VCaP (cell line): ENCODE data around the gene MED17.
"Not testable (repeated sequence)": the region's sequence is repeated elsewhere in the genome, so short reads cannot be mapped to it uniquely, and the experiment has no call there.

Experiments used
- H3K27ac ChIP-seq: fragments of 450-650 bp; 2 replicates; pipeline ENCODE4 v1.5.1; 2017
- TF ChIP-seq, protein P1 (sequence below): fragments of 450-650 bp; conservative IDR thresholded peaks from 2 replicates; pipeline ENCODE4 v1.5.1; 2017; ENCODE audit warnings: mild to moderate bottlenecking, moderate library complexity

The MED17 gene

DNA sequence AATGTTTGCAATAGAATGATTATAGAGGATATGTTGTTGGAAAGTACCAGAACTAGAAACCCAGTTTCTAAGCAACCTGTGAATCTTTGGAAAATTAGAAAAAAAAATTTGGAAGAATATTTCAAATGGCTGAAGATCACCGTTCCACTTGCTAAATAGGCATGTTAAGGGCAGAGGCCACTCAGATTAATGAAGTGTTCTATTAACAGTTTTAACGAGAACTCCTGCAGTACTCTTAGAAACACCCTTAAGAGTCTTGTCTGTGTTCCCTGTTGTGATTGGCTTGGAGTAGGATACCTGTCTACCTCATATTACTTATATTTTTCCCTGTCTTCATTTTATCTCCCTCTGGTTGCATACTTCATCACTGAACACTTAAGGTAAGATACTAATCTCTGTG is 38.0 kb upstream of the MED17 start:
- H3K27ac ChIP-seq, result peak overlapping the region; percentile 99
- TF ChIP-seq, protein P1, sequence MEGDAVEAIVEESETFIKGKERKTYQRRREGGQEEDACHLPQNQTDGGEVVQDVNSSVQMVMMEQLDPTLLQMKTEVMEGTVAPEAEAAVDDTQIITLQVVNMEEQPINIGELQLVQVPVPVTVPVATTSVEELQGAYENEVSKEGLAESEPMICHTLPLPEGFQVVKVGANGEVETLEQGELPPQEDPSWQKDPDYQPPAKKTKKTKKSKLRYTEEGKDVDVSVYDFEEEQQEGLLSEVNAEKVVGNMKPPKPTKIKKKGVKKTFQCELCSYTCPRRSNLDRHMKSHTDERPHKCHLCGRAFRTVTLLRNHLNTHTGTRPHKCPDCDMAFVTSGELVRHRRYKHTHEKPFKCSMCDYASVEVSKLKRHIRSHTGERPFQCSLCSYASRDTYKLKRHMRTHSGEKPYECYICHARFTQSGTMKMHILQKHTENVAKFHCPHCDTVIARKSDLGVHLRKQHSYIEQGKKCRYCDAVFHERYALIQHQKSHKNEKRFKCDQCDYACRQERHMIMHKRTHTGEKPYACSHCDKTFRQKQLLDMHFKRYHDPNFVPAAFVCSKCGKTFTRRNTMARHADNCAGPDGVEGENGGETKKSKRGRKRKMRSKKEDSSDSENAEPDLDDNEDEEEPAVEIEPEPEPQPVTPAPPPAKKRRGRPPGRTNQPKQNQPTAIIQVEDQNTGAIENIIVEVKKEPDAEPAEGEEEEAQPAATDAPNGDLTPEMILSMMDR, result no peak

- H3K27ac ChIP-seq, result peak overlapping the region; percentile 99
- TF ChIP-seq, protein P1, result no peak
Observed at GRCh38 chr11:93747122-93747521, 37.0 kb upstream of the MED17 start.

- TF ChIP-seq, protein P1, result no peak
- no peak overlapping the region for H3K27ac ChIP-seq
Observed at GRCh38 chr11:93751001-93751400, 33.1 kb upstream of the MED17 start.

DNA sequence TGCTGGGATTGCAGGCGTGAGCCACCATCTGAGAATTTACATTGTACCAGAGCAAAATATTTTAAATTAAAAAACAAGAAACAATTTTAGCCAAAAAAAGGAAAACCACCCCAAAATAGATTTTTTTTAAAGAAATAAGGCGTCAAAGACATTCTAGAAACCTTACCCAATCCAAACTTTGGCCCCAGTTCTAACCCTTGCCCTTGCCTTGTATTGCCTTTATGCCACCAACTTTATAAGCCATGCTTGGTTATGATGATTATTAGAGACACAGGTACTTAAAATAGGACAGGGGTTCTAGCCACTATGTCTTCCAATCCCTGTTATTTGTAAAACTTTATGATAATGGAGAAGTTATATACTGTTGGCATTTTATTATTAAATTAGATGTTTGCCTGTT is 30.8 kb upstream of the MED17 start:
- no peak overlapping the region for H3K27ac ChIP-seq
- TF ChIP-seq, protein P1, result no peak

DNA sequence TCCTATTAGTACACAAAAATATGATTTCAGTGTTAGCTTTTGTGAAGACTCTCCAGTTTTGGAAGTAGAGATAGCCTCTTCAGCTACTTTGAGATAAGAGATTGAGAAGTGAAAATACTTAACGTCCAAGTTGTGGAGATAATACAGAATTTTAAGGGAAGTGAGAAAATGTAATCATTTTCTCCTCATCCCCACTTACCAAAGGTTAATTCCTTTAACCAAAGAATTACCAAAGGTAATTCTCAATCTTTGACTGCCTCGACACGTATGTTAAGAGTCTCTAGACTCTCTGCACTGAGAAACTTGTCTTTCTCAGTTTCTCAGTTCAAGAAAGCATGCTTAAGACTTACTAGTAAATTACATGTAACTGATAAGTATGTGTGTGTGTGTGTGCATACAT is 27.3 kb upstream of the MED17 start:
- TF ChIP-seq, protein P1, result no peak
- H3K27ac ChIP-seq, result no peak overlapping the region

GRCh38 chr11:93757301-93757700 is 26.8 kb upstream of the MED17 start:
- TF ChIP-seq, protein P1, result no peak
- no peak overlapping the region for H3K27ac ChIP-seq

GRCh38 chr11:93757924-93758865 is 25.9 kb upstream of the MED17 start:
- TF ChIP-seq, protein P1, result no peak
- H3K27ac ChIP-seq, result no peak overlapping the region

DNA sequence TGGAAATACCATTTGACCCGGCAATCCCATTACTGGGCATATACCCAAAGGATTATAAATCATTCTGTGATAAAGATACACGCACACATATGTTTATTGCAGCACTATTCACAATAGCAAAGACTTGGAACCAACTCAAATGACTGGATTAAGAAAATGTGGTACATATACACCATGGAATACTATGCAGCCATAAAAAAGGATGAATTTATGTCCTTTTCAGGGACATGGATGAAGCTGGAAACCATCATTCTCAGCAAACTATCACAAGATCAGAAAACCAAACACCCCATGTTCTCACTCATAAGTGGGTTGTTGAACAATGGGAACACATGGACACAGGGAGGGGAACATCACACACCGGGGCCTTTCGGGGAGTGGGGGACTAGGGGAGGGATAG is 25.0 kb upstream of the MED17 start:
- not testable (repeated sequence) for H3K27ac ChIP-seq
